SK-N-SH (cell line): ENCODE data around the gene CCDC17. TPM values are rescaled to one million over a fixed set of nuclear protein-coding genes. Genes with fewer than 3 reads are reported as not detected.

Experiments used
- CTCF ChIA-PET: fragments of 300-600, 350-600 bp; formaldehyde crosslinking; extraction: SDS; loops from one replicate; lab custom pipeline; 2021; lab: Yijun Ruan, JAX
- POLR2A ChIA-PET: fragments of 350-600 bp; sonication (Branson Sonifier 250); formaldehyde crosslinking; extraction: SDS; loops from one replicate; lab custom pipeline; 2020; ENCODE audit warnings: antibody characterized with exemption, inconsistent platforms; lab: Yijun Ruan, JAX
- DNase-seq: peaks from one replicate; pipeline ENCODE4 v3.0.0; 2012
- H2AFZ ChIP-seq: fragments of 200-600 bp; sonication (generic); 2 replicates; pipeline ENCODE4 v1.8.1; 2016; ENCODE audit warnings: antibody characterized with exemption, mild to moderate bottlenecking, low read depth
- H3F3A ChIP-seq: fragments of 200-600 bp; sonication (generic); replicated peaks from 2 replicates; pipeline ENCODE3; 2016; ENCODE audit warnings: antibody characterized with exemption, mild to moderate bottlenecking; ENCODE audit not compliant: insufficient read depth
- H3K27ac ChIP-seq, 2 experiments: fragments of 200-500 bp in 1 of 2; fragments of 200-600 bp in 1 of 2; sonication (Bioruptor generic) in 1 of 2; sonication (generic), shearing (Covaris generic) in 1 of 2; 2 replicates each; pipeline versions ENCODE4 v1.5.1 to v1.6.1; 2014 to 2016; ENCODE audit warnings: low read depth in 2 of 2, inconsistent platforms in 1 of 2, low read length in 1 of 2, mild to moderate bottlenecking in 1 of 2, mixed read lengths in 1 of 2
- H3K27me3 ChIP-seq: fragments of 200-600 bp; sonication (generic), shearing (Covaris generic); 2 replicates; pipeline ENCODE4 v1.6.1; 2016; ENCODE audit warnings: mixed run types; ENCODE audit not compliant: insufficient read depth
- H3K36me3 ChIP-seq, 2 experiments: fragments of 200-500 bp in 1 of 2; fragments of 200-600 bp in 1 of 2; sonication (Bioruptor generic) in 1 of 2; sonication (generic) in 1 of 2; replicated peaks in 1 of 2; 2 replicates each; pipeline versions ENCODE3 to v1.5.1; 2014 to 2016; ENCODE audit warnings: low read length in 1 of 2, mild to moderate bottlenecking in 1 of 2; ENCODE audit not compliant: insufficient read depth in 2 of 2, control insufficient read depth in 1 of 2
- H3K4me1 ChIP-seq, 2 experiments: fragments of 200-500 bp in 1 of 2; fragments of 200-600 bp in 1 of 2; sonication (Bioruptor generic) in 1 of 2; sonication (generic), shearing (Covaris generic) in 1 of 2; 2 replicates each; pipeline versions ENCODE4 v1.5.1 to v1.6.1; 2014 to 2016; ENCODE audit warnings: low read depth in 1 of 2, low read length in 1 of 2, mixed run types in 1 of 2; ENCODE audit not compliant: insufficient read depth in 2 of 2, control insufficient read depth in 1 of 2
- H3K4me2 ChIP-seq: fragments of 200-600 bp; sonication (generic), shearing (Covaris generic); 2 replicates; pipeline ENCODE4 v1.6.1; 2017; ENCODE audit warnings: mixed run types
- H3K4me3 ChIP-seq, 2 experiments: fragments of 200-500 bp in 1 of 2; fragments of 200-600 bp in 1 of 2; sonication (Bioruptor generic) in 1 of 2; sonication (generic), shearing (Covaris generic) in 1 of 2; 2 replicates each; pipeline versions ENCODE4 v1.5.1 to v1.8.1; 2014 to 2016; ENCODE audit warnings: low read depth in 2 of 2, inconsistent platforms in 1 of 2, low read length in 1 of 2, mild to moderate bottlenecking in 1 of 2, mixed read lengths in 1 of 2, moderate library complexity in 1 of 2
- H3K79me2 ChIP-seq: fragments of 200-600 bp; sonication (generic); 2 replicates; pipeline ENCODE4 v1.8.1; 2017; ENCODE audit warnings: mild to moderate bottlenecking; ENCODE audit not compliant: insufficient read depth
- H3K9ac ChIP-seq: fragments of 200-600 bp; sonication (generic); 2 replicates; pipeline ENCODE4 v1.6.1; 2017; ENCODE audit warnings: mixed run types
- H3K9me2 ChIP-seq: fragments of 200-600 bp; sonication (generic); 2 replicates; pipeline ENCODE4 v1.6.1; 2017; ENCODE audit warnings: mixed run types
- H3K9me3 ChIP-seq: fragments of 200-600 bp; sonication (generic); 2 replicates; pipeline ENCODE4 v1.6.1; 2017; ENCODE audit warnings: mixed run types, mild to moderate bottlenecking, moderate library complexity
- H4K20me1 ChIP-seq: fragments of 200-600 bp; sonication (generic); 2 replicates; pipeline ENCODE4 v1.6.1; 2017; ENCODE audit warnings: mild to moderate bottlenecking, mixed run types; ENCODE audit not compliant: insufficient read depth
- EP300 ChIP-seq, 2 experiments: IDR thresholded peaks; 2 replicates each; pipeline versions ENCODE4 v1.4.0 to v1.6.1; 2012; ENCODE audit warnings: borderline replicate concordance in 1 of 2, low read depth in 1 of 2, low read length in 1 of 2
- FOXJ3 ChIP-seq: sonication (generic); formaldehyde crosslinking; IDR thresholded peaks from 2 replicates; pipeline ENCODE4 v1.5.1; 2020; ENCODE audit warnings: mild to moderate bottlenecking, missing genetic modification reagents
- FOXM1 ChIP-seq: IDR thresholded peaks from 2 replicates; pipeline ENCODE4 v1.4.0; 2012; ENCODE audit warnings: low read depth, mild to moderate bottlenecking
- GABPA ChIP-seq: IDR thresholded peaks from 2 replicates; pipeline ENCODE4 v1.4.0; 2012; ENCODE audit warnings: low read depth, mild to moderate bottlenecking
- GATA2 ChIP-seq: sonication (generic); formaldehyde crosslinking; IDR thresholded peaks from 2 replicates; pipeline ENCODE4 v1.5.0; 2020; ENCODE audit warnings: mild to moderate bottlenecking, missing genetic modification reagents
- IRF3 ChIP-seq: fragments of 150-350 bp; IDR thresholded peaks from 2 replicates; pipeline ENCODE4 v1.6.1; 2016; ENCODE audit warnings: mild to moderate bottlenecking, low read depth, low read length
- JUND ChIP-seq: IDR thresholded peaks from 2 replicates; pipeline ENCODE4 v1.4.0; 2012
- MEF2A ChIP-seq: IDR thresholded peaks from 2 replicates; pipeline ENCODE4 v1.4.0; 2012; ENCODE audit warnings: low read depth, borderline replicate concordance
- SIN3A ChIP-seq: IDR thresholded peaks from 2 replicates; pipeline ENCODE4 v1.6.1; 2012; ENCODE audit warnings: low read depth, mild to moderate bottlenecking, low read length, moderate library complexity, borderline replicate concordance
- TAF1 ChIP-seq: IDR thresholded peaks from 2 replicates; pipeline ENCODE4 v1.6.1; 2012; ENCODE audit warnings: low read depth, mild to moderate bottlenecking, low read length, moderate library complexity, borderline replicate concordance
- TCF12 ChIP-seq: IDR thresholded peaks from 2 replicates; pipeline ENCODE4 v1.4.0; 2012
- TEAD4 ChIP-seq: IDR thresholded peaks from 2 replicates; pipeline ENCODE4 v1.4.0; 2012; ENCODE audit warnings: mild to moderate bottlenecking, borderline replicate concordance; ENCODE audit not compliant: insufficient read depth
- USF1 ChIP-seq: IDR thresholded peaks from 2 replicates; pipeline ENCODE4 v1.4.0; 2012; ENCODE audit warnings: low read depth, borderline replicate concordance
- WGBS: methylation state at CpG from one replicate; pipeline ENCODE4 v1.1.6; 2017; ENCODE audit warnings: low lambda C conversion rate; 5-methylcytosine and 5-hydroxymethylcytosine counted together
- polyA plus RNA-seq, 3 experiments: library from polyadenylated mRNA; depleted of rRNA; stranded (reverse); fragments of >200 nt; gene quantifications; 2 replicates each; pipeline ENCODE4 v1.2.3, GENCODE V29; 2012

The CCDC17 gene
- 0.31 and 0.41 TPM in 2 replicates for polyA plus RNA-seq (2012; rRNA removed)
- 0.04 and 0.08 TPM in 2 replicates for polyA plus RNA-seq (2012; cell fraction: cytosol; rRNA removed)
- polyA plus RNA-seq (2012; cell fraction: nucleus; rRNA removed), result 4.5 and 6.3 TPM in 2 replicates

- no peaks in the 10 kb centered on the region for H3K9me3 ChIP-seq
- H3K4me3 ChIP-seq, result no peak within 1 kb of the TSS
- H3K9me2 ChIP-seq, result no peaks in the 10 kb centered on the region
- no peak within 1 kb of the TSS for H3K9ac ChIP-seq
- ChIA-PET CTCF (no interaction called here), POLR2A (no interaction called here)
- no peaks in the 10 kb centered on the region; a peak in 1 of 4 replicates for H3K4me1 ChIP-seq
- H4K20me1 ChIP-seq, result no peaks in the 10 kb centered on the region
- no peaks in the 10 kb centered on the region for H3K79me2 ChIP-seq
- peaks cover 26 to 43% of the 10 kb centered on the region in 2 experiments for H3K36me3 ChIP-seq
- H3K4me2 ChIP-seq, result no peak within 1 kb of the TSS
- no peak for TF ChIP-seq FOXM1
- TF ChIP-seq TCF12, result no peak
- no peak for TF ChIP-seq GATA2
- TF ChIP-seq TEAD4, result no peak
- no peak for TF ChIP-seq JUND
- peaks cover 28% of the 10 kb centered on the region for H3F3A ChIP-seq
- WGBS, result 59% methylated on average over 3 of the region's 4 CpGs
- H3K27me3 ChIP-seq, result no peaks in the 10 kb centered on the region
- H3K27ac ChIP-seq, result no peak within 1 kb of the TSS
- DNase-seq, result no peak
- H2AFZ ChIP-seq, result no peak within 1 kb of the TSS
Observed at GRCh38 chr1:45623972-45624371, at the start of gene CCDC17. TSS of gene CCDC17 (minus strand) at chr1:45624054. CDS start at chr1:45623909, 145 bp downstream.

- Histone ChIP-seq H3F3A (peaks cover 19% of the 10 kb centered on the region), H3K4me2 (peak overlapping the region; percentile 44; the same call in 1 of the 2 replicates), H2AFZ (no peak overlapping the region), H3K4me3 (no peak overlapping the region), H3K27ac (peak overlapping the region in 1 of 2 experiments; percentile 82; a peak in 2 of 4 replicates), H3K79me2 (peaks cover 100% of the 10 kb centered on the region), H3K9ac (peak overlapping the region; percentile 6; the same call in 1 of the 2 replicates), H3K27me3 (no peaks in the 10 kb centered on the region), H3K9me2 (no peaks in the 10 kb centered on the region), H3K36me3 (peaks cover 0 to 10% of the 10 kb centered on the region in 2 experiments), H4K20me1 (peaks cover 96% of the 10 kb centered on the region), H3K4me1 (peaks cover 0 to 27% of the 10 kb centered on the region in 2 experiments; a peak in 2 of 4 replicates), H3K9me3 (no peaks in the 10 kb centered on the region)
- 58% methylated on average over 6 of the region's 6 CpGs for WGBS
- no peak for DNase-seq
- CTCF ChIA-PET, result no interaction called here
- TF ChIP-seq GABPA (no peak), TCF12 (0 out of 2 replicates have a peak, but pooled peaks have one; percentile 5), IRF3 (no peak), SIN3A (no peak)
- POLR2A ChIA-PET, result no interaction called here
Observed at GRCh38 chr1:45669859-45670655, 46.2 kb upstream of the CCDC17 start.

- H3K9me3 ChIP-seq, result no peaks in the 10 kb centered on the region
- 59% methylated on average over 1 of the region's 1 CpG for WGBS
- no peaks in the 10 kb centered on the region for H3K9me2 ChIP-seq
- H2AFZ ChIP-seq, result no peak overlapping the region
- peaks cover 0 to 25% of the 10 kb centered on the region in 2 experiments; a peak in 2 of 4 replicates for H3K4me1 ChIP-seq
- H4K20me1 ChIP-seq, result peaks cover 95% of the 10 kb centered on the region
- H3K79me2 ChIP-seq, result peaks cover 100% of the 10 kb centered on the region
- H3K4me3 ChIP-seq, result no peak overlapping the region
- H3K27me3 ChIP-seq, result no peaks in the 10 kb centered on the region
- ChIA-PET POLR2A (no interaction called here), CTCF (no interaction called here)
- H3K36me3 ChIP-seq, result peaks cover 0 to 4% of the 10 kb centered on the region in 2 experiments
- H3K27ac ChIP-seq, result peak overlapping the region in 1 of 2 experiments; percentile 82; a peak in 2 of 4 replicates
- no peak for DNase-seq
- H3F3A ChIP-seq, result peaks cover 19% of the 10 kb centered on the region
- H3K4me2 ChIP-seq, result peak overlapping the region; percentile 44; the same call in 1 of the 2 replicates
- no peak overlapping the region; the same call in 1 of the 2 replicates for H3K9ac ChIP-seq
- no peak for TF ChIP-seq MEF2A
- TF ChIP-seq FOXJ3 (CRISPR knock-in tag), result no peak
- no peak for TF ChIP-seq TCF12
- TF ChIP-seq TAF1, result no peak
- TF ChIP-seq USF1, result no peak
- TF ChIP-seq GABPA, result no peak
- TF ChIP-seq EP300 (IDR thresholded peaks at IDR 0.05; ENCODE audit: borderline replicate concordance in 1 of 2, low read depth in 1 of 2, low read length in 1 of 2), result no peak
Observed at GRCh38 chr1:45669379-45669778, 45.5 kb upstream of the CCDC17 start.
